ENCODE results near the gene BAX. TPM values are rescaled to one million over a fixed set of nuclear protein-coding genes. Genes with fewer than 3 reads are reported as not detected.

Gene BAX
- total and polyA plus RNA-seq, 9 of the 15 experiments (the other 6 are each of a cell fraction or from before 2014, with no cell fraction given): 3.2 to 95.4 (median 44.5) TPM

- no peak for TF ChIP-seq ATF1 (CRISPR knock-in tag; IDR thresholded peaks at IDR 0.05)
- TF ChIP-seq ATF1 (tag; IDR thresholded peaks at IDR 0.05): no peak
- TF ChIP-seq FOXJ2 (tag; IDR thresholded peaks at IDR 0.05): no peak
- TF ChIP-seq DNMT1 (IDR thresholded peaks at IDR 0.05): no peak
- 0 out of 2 replicates have a peak, but pooled peaks have one; percentile 13 for TF ChIP-seq ZNF77 (CRISPR knock-in tag; IDR thresholded peaks at IDR 0.05)
- TF ChIP-seq IRF2 (CRISPR knock-in tag; IDR thresholded peaks at IDR 0.05): no peak
- peak; percentile 12; the same call in 1 of the 2 replicates for TF ChIP-seq NKRF (IDR thresholded peaks at IDR 0.05; ENCODE audit: borderline replicate concordance)
- TF ChIP-seq LCOR (CRISPR knock-in tag; IDR thresholded peaks at IDR 0.05): peak; percentile 17; the same call in 1 of the 2 replicates
- TF ChIP-seq IFI16 (CRISPR knock-in tag; IDR thresholded peaks at IDR 0.05): no peak
- no peak for TF ChIP-seq CEBPG (CRISPR knock-in tag; IDR thresholded peaks at IDR 0.05)
- no peak for TF ChIP-seq CEBPG (tag; conservative IDR thresholded peaks at IDR 0.05 in 1 of 2, IDR thresholded peaks at IDR 0.05 in 1 of 2)
- no peak for TF ChIP-seq POLR3G (IDR thresholded peaks at IDR 0.05; ENCODE audit: extremely low read depth, insufficient read length, insufficient replicate concordance)
- no peak for TF ChIP-seq E2F8 (IDR thresholded peaks at IDR 0.05; ENCODE audit: low read depth, partially characterized antibody)
- TF ChIP-seq BRF2 (IDR thresholded peaks at IDR 0.05; ENCODE audit: borderline replicate concordance, insufficient read depth, insufficient read length): no peak
- 0 out of 2 replicates have a peak, but pooled peaks have one; percentile 44 for TF ChIP-seq ATF6 (CRISPR knock-in tag; IDR thresholded peaks at IDR 0.05)
- TF ChIP-seq TCFL5 (CRISPR knock-in tag; conservative IDR thresholded peaks at IDR 0.05): no peak
- TF ChIP-seq GATAD2B (IDR thresholded peaks at IDR 0.05; ENCODE audit: borderline replicate concordance): no peak
- no peak for TF ChIP-seq E2F3 (CRISPR knock-in tag; IDR thresholded peaks at IDR 0.05)
- 0 out of 2 replicates have a peak, but pooled peaks have one; percentile 8 for TF ChIP-seq ZNF3 (CRISPR knock-in tag; IDR thresholded peaks at IDR 0.05)
- no peak for TF ChIP-seq NCOA2 (IDR thresholded peaks at IDR 0.05; ENCODE audit: partially characterized antibody in 2 of 2)
- TF ChIP-seq FOS (IDR thresholded peaks at IDR 0.05; ENCODE audit: extremely low read depth, insufficient read length): no peak
Observed at GRCh38 chr19:48966541-48967345, 12.1 kb downstream of the BAX start (continued).
